Measurements from ENCODE around the gene TBC1D25.

- TF ChIP-seq CTCF (conservative IDR thresholded peaks at IDR 0.05 in 1 of 2, IDR thresholded peaks at IDR 0.05 in 1 of 2; ENCODE audit: extremely low read depth in 1 of 2, insufficient read depth in 1 of 2, low read depth in 1 of 2, low read length in 2 of 2) (no peak), EZH2 (IDR thresholded peaks at IDR 0.05; ENCODE audit: borderline replicate concordance, low read length) (no peak)
Observed at GRCh38 chrX:48600226-48600625, 60.7 kb downstream of the TBC1D25 start.
